ENCODE results near the gene JADE1. TPM values are rescaled to one million over a fixed set of nuclear protein-coding genes. Genes with fewer than 3 reads are reported as not detected.

The JADE1 gene
- total and polyA plus RNA-seq, 9 of the 15 experiments (the other 6 are each of a cell fraction or from before 2014, with no cell fraction given), result 8.3 to 37.9 (median 24.4) TPM

GRCh38 chr4:128818442-128818841, 8.9 kb downstream of the JADE1 start:
- ATAC-seq (no peak), DNase-seq (ENCODE audit: extremely low read depth in 1 of 4, low spot score in 3 of 4) (no peak), FAIRE-seq (no peak)
- peaks cover 39% of the 10 kb centered on the region for H3K36me3 ChIP-seq (ENCODE audit: control insufficient read depth, insufficient read depth, low read length)
- H3K79me2 ChIP-seq (ENCODE audit: control insufficient read depth, insufficient read depth, low read length), result peaks cover 98% of the 10 kb centered on the region
- no peak overlapping the region for H3K4me2 ChIP-seq (ENCODE audit: insufficient read depth, low read length)
- H4K20me1 ChIP-seq (replicated peaks; ENCODE audit: control insufficient read depth, insufficient read depth, low read length), result peaks cover 13% of the 10 kb centered on the region; the same call in 1 of the 2 replicates
- no peak overlapping the region for H3K4me3 ChIP-seq
- H3K9me3 ChIP-seq (replicated peaks; ENCODE audit: control insufficient read depth, insufficient read depth, low read depth, low read length), result no peaks in the 10 kb centered on the region
- no peak overlapping the region for H2AFZ ChIP-seq (ENCODE audit: low read depth, low read length)
- peaks cover 7 to 39% of the 10 kb centered on the region in 2 experiments; a peak in 4 of 5 replicates for H3K4me1 ChIP-seq (replicated peaks in 1 of 2; ENCODE audit: control insufficient read depth in 2 of 2, insufficient read depth in 2 of 2, low read length in 2 of 2)
- no peak overlapping the region for H3K27ac ChIP-seq (ENCODE audit: extremely low read depth, low read depth, low read length)
- intact Hi-C loops (cut with micrococcal nuclease) (no loop called here), in situ Hi-C loops (cut with MboI) (no loop called here)
- H3K9me1 ChIP-seq (ENCODE audit: control insufficient read depth, insufficient read depth, low read length), result no peaks in the 10 kb centered on the region
- no peak overlapping the region for H3K9ac ChIP-seq (ENCODE audit: insufficient read depth in 1 of 2, low read depth in 2 of 2, low read length in 2 of 2)
- H3K27me3 ChIP-seq (ENCODE audit: control insufficient read depth in 2 of 2, insufficient read depth in 2 of 2, low read length in 2 of 2), result no peaks in the 10 kb centered on the region
- TF ChIP-seq OTX1 (CRISPR knock-in tag; IDR thresholded peaks at IDR 0.05) (no peak), ZNF239 (CRISPR knock-in tag; IDR thresholded peaks at IDR 0.05) (no peak), ETS2 (tag; IDR thresholded peaks at IDR 0.05; ENCODE audit: borderline replicate concordance, poor library complexity, severe bottlenecking) (no peak), GATA2 (CRISPR knock-in tag; IDR thresholded peaks at IDR 0.05) (no peak), NFYB (IDR thresholded peaks at IDR 0.05; ENCODE audit: extremely low read depth, insufficient read length) (no peak), NR3C1 (CRISPR knock-in tag; IDR thresholded peaks at IDR 0.05) (no peak), ZNF175 (CRISPR knock-in tag; IDR thresholded peaks at IDR 0.05; ENCODE audit: low read depth) (no peak), CAMTA2 (CRISPR knock-in tag; conservative IDR thresholded peaks at IDR 0.05) (no peak), BRD4 (IDR thresholded peaks at IDR 0.05) (no peak), HMG20A (CRISPR knock-in tag; conservative IDR thresholded peaks at IDR 0.05) (no peak), ZNF121 (CRISPR knock-in tag; conservative IDR thresholded peaks at IDR 0.05) (no peak), ZEB2 (IDR thresholded peaks at IDR 0.05) (no peak)
- ChIA-PET CTCF (ENCODE audit: low intra/inter-chr PET ratio) (no interaction called here), POLR2A (interaction anchor here (1.0 kb wide), 1 partner anchor 9 kb away, joined by 4 read pairs; the partner anchor contains the start of gene JADE1)
- WGBS (ENCODE audit: insufficient coverage, low coverage, missing lambda C conversion rate), result 94% methylated on average over 4 of the region's 4 CpGs
- BruUV-seq (replicated peaks), result no TSS peak

Measured in K562 (cell line).